HFF-Myc (cell line): Measurements from ENCODE around the gene ANXA1.

Experiments used
- DNase-seq: peaks from one replicate; pipeline ENCODE4 v3.0.0-alpha.2; 2011; ENCODE audit warnings: low read depth; ENCODE audit errors: extremely low read depth
- H3K4me3 ChIP-seq: replicated peaks from 2 replicates; pipeline ENCODE4 v1.5.1; 2011; ENCODE audit warnings: low read depth, mild to moderate bottlenecking, control low read depth, low read length
- TF ChIP-seq, protein P1 (sequence below): IDR thresholded peaks from 2 replicates; pipeline ENCODE4 v1.5.1; 2012; ENCODE audit warnings: mild to moderate bottlenecking, low read depth, low read length, control low read depth; ENCODE audit errors: missing control alignments

The ANXA1 gene

DNA sequence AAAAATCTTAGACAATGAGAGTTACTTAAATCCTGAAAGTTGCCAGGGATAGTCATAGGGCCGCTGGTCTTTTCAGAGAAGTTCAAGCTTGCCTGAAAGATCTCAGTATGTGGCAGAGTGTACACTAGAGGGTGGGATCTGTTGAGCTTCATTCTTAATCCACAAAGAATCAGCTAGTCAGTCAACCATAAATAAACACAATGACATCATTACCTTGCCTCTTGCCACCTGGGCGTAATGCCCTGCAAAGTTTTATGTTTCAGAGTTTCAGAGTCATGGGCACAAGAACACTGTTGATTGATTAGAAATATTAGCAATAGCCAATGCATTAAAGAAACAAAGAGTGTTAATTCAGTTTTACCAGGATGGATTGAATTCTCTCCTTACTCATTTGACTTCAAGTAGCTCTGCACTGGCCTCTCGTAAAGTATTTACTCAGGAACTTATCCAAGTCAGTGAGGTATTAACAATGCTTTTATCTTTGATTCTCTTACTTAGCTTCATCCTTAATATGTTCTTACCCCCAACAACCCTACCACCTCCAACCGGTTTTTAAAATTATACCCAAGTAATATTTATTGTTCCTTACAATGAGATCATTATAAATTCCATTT, 14.3 kb upstream of the ANXA1 start:
- no peak overlapping the region for H3K4me3 ChIP-seq
- TF ChIP-seq, protein P1, sequence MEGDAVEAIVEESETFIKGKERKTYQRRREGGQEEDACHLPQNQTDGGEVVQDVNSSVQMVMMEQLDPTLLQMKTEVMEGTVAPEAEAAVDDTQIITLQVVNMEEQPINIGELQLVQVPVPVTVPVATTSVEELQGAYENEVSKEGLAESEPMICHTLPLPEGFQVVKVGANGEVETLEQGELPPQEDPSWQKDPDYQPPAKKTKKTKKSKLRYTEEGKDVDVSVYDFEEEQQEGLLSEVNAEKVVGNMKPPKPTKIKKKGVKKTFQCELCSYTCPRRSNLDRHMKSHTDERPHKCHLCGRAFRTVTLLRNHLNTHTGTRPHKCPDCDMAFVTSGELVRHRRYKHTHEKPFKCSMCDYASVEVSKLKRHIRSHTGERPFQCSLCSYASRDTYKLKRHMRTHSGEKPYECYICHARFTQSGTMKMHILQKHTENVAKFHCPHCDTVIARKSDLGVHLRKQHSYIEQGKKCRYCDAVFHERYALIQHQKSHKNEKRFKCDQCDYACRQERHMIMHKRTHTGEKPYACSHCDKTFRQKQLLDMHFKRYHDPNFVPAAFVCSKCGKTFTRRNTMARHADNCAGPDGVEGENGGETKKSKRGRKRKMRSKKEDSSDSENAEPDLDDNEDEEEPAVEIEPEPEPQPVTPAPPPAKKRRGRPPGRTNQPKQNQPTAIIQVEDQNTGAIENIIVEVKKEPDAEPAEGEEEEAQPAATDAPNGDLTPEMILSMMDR = no peak
- DNase-seq = no peak

DNA sequence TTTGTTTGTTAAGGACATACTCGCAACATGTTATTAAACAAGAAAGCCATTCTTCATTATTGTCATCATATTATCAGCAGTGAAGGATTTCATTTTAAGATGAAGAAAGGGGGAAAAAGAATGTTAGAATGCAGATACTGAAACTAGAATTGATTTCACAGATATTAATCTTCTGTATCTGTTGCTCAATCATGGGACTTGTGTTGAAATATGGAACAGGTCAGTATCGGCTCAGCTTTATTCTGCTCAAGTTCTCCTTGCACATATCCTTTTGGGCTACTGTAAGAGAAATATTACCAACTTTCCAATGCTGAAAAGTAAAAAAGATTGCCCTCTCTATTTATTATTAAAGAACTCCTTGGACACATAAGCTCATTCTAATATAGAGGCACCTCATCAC, 13.8 kb upstream of the ANXA1 start:
- H3K4me3 ChIP-seq = no peak overlapping the region
- no peak for DNase-seq
- TF ChIP-seq, protein P1 = no peak

DNA sequence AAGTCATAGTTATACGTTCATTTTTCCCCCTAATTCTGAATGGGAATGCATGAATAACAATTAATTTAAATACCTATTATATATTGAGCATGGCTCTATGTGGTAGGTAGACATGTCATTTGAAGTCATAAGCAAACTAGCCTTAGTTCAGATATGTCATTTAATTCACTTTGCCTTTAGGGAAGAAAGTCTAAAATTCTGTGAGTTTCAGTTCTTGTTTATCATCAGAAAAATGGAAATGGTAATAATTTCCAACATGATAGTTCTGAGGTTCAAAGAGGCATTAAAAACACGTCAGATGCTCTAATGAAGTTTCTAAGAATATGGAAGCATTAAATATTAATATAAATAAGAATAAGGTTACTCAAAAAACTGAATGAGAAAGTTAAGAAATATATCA, 13.1 kb upstream of the ANXA1 start:
- TF ChIP-seq, protein P1 = no peak
- no peak for DNase-seq

DNA sequence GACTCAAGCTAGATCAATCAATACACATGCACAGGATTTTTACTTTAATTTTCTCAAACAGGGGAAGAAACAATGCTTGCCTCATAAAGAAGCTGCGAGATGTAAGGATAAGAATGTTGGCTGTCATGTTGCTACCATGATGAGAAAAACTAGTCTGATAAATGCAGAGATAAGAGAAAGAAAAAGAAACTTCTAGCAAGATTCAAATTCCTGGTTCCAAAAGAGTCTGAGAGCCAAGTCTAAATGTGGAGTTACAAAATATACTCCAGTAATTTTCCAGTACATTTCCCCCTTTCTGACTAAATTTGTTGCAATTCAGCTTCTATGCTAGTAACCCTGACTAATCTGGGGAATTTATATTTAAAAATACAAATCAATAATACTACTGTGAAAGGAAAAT, 10.4 kb upstream of the ANXA1 start:
- no peak overlapping the region for H3K4me3 ChIP-seq
- TF ChIP-seq, protein P1 = no peak
- no peak for DNase-seq

More for the DNA sequence above, 13.1 kb upstream of the ANXA1 start:
- H3K4me3 ChIP-seq = no peak overlapping the region

DNA sequence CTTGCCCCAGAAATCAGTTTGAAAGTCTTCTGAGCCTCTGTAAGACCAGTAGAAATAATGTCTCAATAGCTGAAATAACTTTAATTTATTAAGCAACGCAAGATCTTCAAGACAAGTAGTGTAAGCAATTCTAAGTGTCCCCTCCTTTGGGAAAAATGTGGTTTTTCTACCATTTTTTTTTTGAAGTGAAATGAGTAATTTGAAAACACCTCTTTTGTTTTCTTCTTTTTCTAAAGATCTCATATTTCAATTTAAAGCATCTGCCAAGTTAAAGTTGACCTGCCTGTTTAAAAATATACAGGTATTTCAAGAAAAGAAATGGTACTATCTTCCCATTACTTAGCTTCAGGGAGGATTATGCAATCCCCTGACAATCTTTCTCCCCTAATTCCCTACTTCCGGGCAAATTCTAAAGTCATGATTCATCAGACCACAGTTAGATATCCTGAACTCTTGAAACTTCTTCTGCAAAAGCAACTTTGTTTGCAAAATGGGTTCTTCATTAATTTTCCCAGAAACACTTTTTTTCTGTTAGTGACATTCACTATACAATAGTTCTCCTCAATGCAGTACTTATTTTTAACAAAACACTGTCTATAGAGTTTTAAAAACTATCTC, 7.8 kb upstream of the ANXA1 start:
- H3K4me3 ChIP-seq = no peak overlapping the region
- peak; percentile 69 for DNase-seq
- TF ChIP-seq, protein P1 = no peak

DNA sequence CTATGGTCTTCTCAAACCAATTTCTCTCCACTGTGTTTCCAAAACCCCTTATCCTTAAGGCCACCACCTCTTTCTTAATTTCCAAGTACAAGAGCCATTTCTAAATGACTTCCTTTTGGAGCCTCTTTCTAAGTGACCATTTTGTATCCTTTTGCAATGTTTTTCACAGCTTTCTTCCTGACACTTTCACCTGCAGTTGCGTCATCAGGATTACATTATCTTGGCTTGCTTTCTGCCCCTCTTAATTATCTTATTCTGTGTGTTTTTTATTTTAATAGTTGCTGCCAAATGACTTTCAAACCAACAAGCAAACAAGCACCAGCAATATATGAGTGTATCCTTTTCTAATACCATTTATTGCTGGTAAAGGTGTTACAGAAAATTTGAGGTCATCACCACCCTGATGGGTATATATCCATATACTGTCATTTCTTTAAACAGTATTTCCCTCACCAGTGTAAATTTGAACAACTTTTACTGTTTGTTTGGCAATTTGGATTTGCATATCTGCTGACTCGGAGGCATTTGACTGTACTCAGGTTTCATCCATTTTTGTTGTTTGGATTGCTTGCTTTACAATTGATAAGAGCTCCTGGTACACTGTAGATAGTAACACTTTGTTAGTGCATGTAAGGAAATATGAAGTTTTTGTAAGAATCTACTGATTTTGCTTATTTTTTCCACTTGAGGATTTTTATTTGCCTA, 5.4 kb upstream of the ANXA1 start:
- TF ChIP-seq, protein P1 = no peak
- H3K4me3 ChIP-seq = no peak overlapping the region
- DNase-seq = no peak
